Hepatocyte (in vitro differentiated cells): ENCODE measurements around the gene ZKSCAN2. TPM values are rescaled to one million over a fixed set of nuclear protein-coding genes. Genes with fewer than 3 reads are reported as not detected.
A peak's percentile ranks its signal among the peaks of the same experiment; 100 is the strongest.

Experiments
- DNase-seq: peaks from one replicate; pipeline ENCODE4 v3.0.0-alpha.2; 2016; ENCODE audit warnings: low spot score
- H2AFZ ChIP-seq: fragments of 200-600 bp; sonication (generic); 2 replicates; pipeline ENCODE4 v1.6.0; 2016; ENCODE audit warnings: antibody characterized with exemption, mild to moderate bottlenecking
- H3K27ac ChIP-seq: fragments of 200-600 bp; sonication (generic); 2 replicates; pipeline ENCODE4 v1.5.1; 2016; ENCODE audit warnings: mild to moderate bottlenecking
- H3K27me3 ChIP-seq: fragments of 200-600 bp; sonication (generic); 2 replicates; pipeline ENCODE4 v1.6.1; 2016
- H3K36me3 ChIP-seq: fragments of 200-600 bp; sonication (generic); replicated peaks from 2 replicates; pipeline ENCODE4 v1.5.1; 2016; ENCODE audit warnings: low read depth; ENCODE audit not compliant: insufficient read depth
- H3K4me1 ChIP-seq: fragments of 200-600 bp; sonication (generic); 2 replicates; pipeline ENCODE4 v1.5.1; 2016; ENCODE audit warnings: mild to moderate bottlenecking, moderate library complexity; ENCODE audit not compliant: insufficient read depth
- H3K4me2 ChIP-seq: fragments of 200-600 bp; sonication (generic); 2 replicates; pipeline ENCODE4 v1.6.0; 2016
- H3K4me3 ChIP-seq: fragments of 200-600 bp; sonication (generic); 2 replicates; pipeline ENCODE4 v1.5.1; 2016; ENCODE audit warnings: mild to moderate bottlenecking
- H3K79me2 ChIP-seq: fragments of 200-600 bp; sonication (generic); 2 replicates; pipeline ENCODE4 v1.6.0; 2017; ENCODE audit warnings: mild to moderate bottlenecking
- H3K9me2 ChIP-seq: fragments of 200-600 bp; sonication (generic); replicated peaks from 2 replicates; pipeline ENCODE4 v1.6.0; 2017; ENCODE audit warnings: mild to moderate bottlenecking; ENCODE audit not compliant: insufficient read depth
- H3K9me3 ChIP-seq: fragments of 200-600 bp; sonication (generic); 2 replicates; pipeline ENCODE4 v1.5.1; 2016; ENCODE audit warnings: low read depth, mild to moderate bottlenecking
- H4K20me1 ChIP-seq: fragments of 200-600 bp; sonication (generic); 2 replicates; pipeline ENCODE4 v1.6.0; 2016; ENCODE audit warnings: mild to moderate bottlenecking; ENCODE audit not compliant: insufficient read depth, poor library complexity, severe bottlenecking
- EZH2 ChIP-seq: fragments of 200-600 bp; sonication (generic); IDR thresholded peaks from 2 replicates; pipeline ENCODE4 v1.6.1; 2016; ENCODE audit warnings: antibody characterized with exemption, mild to moderate bottlenecking, borderline replicate concordance
- EZH2phosphoT487 ChIP-seq: fragments of 200-600 bp; sonication (generic); IDR thresholded peaks from one replicate; pipeline ENCODE4 v1.6.1; 2018; ENCODE audit warnings: antibody characterized with exemption, mild to moderate bottlenecking, low read depth, moderate library complexity; ENCODE audit not compliant: unreplicated experiment, severe bottlenecking
- WGBS: methylation state at CpG from one replicate; pipeline ENCODE4 v1.1.6; 2016; ENCODE audit warnings: low lambda C conversion rate; ENCODE audit errors: missing lambda C conversion rate; 5-methylcytosine and 5-hydroxymethylcytosine counted together
- polyA plus RNA-seq: library from polyadenylated mRNA; unstranded; fragments of >200 nt; fragmentation: Nextera tagmentation; extraction: Ambion mirVana; gene quantifications from 2 replicates; pipeline ENCODE4 v1.2.1, GENCODE V29; 2016
- total RNA-seq: library from RNA; depleted of rRNA; stranded (reverse); fragments of >200 nt; gene quantifications from 2 replicates; pipeline ENCODE4 v1.2.3, GENCODE V29; 2014
- TF ChIP-seq, protein P1 (sequence below): fragments of 200-600 bp; sonication (generic); IDR thresholded peaks from 2 replicates; pipeline ENCODE4 v1.5.1; 2016; ENCODE audit warnings: antibody characterized with exemption, mild to moderate bottlenecking; ENCODE audit not compliant: poor library complexity

ZKSCAN2 gene
- 7.6 and 8.0 TPM in 2 replicates for total RNA-seq
- polyA plus RNA-seq, result 2.5 and 3.1 TPM in 2 replicates

DNA sequence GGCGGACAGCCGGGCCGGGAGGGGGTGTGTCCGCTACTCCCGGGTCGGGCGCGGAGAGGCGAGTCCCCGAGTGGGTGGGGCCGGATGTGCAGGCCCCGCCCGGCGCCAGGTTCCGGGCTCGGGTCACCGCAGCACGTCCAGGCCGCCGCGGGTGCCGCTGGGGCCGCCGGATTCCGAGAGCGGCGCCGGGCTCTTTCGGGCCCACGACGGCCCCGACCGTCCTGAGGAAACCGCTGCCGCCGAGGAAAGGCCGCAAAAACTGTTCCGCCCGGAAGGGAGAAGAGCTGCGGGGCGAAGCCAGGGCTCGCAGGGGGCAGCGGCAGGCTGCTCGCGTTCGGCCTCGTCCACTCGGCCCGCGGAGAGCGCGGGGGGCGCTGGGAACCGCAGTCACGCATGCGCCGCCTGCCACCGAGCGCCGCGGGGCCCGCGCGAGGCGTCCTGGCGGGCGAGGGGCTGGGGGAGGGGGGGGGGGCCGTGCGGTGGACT lies at the start of gene ZKSCAN2:
ZKSCAN2 (minus strand) TSS at position 376 of the 486 bp plus-strand sequence. CDS start 718 bp downstream, outside the sequence.
- Histone ChIP-seq H3K9me3 (no peaks in the 10 kb centered on the region), H3K9me2 (no peaks in the 10 kb centered on the region), H4K20me1 (peaks cover 34% of the 10 kb centered on the region), H3K4me2 (peak within 1 kb of the TSS; percentile 95), H3K36me3 (no peaks in the 10 kb centered on the region), H2AFZ (peak within 1 kb of the TSS; percentile 93), H3K4me3 (peak within 1 kb of the TSS; percentile 92), H3K4me1 (peaks cover 12% of the 10 kb centered on the region), H3K79me2 (peaks cover 63% of the 10 kb centered on the region), H3K27me3 (no peaks in the 10 kb centered on the region), H3K27ac (peak within 1 kb of the TSS; percentile 100)
- no peak for TF ChIP-seq EZH2phosphoT487
- no peak for TF ChIP-seq EZH2
- TF ChIP-seq, protein P1, sequence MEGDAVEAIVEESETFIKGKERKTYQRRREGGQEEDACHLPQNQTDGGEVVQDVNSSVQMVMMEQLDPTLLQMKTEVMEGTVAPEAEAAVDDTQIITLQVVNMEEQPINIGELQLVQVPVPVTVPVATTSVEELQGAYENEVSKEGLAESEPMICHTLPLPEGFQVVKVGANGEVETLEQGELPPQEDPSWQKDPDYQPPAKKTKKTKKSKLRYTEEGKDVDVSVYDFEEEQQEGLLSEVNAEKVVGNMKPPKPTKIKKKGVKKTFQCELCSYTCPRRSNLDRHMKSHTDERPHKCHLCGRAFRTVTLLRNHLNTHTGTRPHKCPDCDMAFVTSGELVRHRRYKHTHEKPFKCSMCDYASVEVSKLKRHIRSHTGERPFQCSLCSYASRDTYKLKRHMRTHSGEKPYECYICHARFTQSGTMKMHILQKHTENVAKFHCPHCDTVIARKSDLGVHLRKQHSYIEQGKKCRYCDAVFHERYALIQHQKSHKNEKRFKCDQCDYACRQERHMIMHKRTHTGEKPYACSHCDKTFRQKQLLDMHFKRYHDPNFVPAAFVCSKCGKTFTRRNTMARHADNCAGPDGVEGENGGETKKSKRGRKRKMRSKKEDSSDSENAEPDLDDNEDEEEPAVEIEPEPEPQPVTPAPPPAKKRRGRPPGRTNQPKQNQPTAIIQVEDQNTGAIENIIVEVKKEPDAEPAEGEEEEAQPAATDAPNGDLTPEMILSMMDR, result no peak
- DNase-seq, result peak; percentile 97
- under 1% methylated on average over 47 of the region's 69 CpGs for WGBS

DNA sequence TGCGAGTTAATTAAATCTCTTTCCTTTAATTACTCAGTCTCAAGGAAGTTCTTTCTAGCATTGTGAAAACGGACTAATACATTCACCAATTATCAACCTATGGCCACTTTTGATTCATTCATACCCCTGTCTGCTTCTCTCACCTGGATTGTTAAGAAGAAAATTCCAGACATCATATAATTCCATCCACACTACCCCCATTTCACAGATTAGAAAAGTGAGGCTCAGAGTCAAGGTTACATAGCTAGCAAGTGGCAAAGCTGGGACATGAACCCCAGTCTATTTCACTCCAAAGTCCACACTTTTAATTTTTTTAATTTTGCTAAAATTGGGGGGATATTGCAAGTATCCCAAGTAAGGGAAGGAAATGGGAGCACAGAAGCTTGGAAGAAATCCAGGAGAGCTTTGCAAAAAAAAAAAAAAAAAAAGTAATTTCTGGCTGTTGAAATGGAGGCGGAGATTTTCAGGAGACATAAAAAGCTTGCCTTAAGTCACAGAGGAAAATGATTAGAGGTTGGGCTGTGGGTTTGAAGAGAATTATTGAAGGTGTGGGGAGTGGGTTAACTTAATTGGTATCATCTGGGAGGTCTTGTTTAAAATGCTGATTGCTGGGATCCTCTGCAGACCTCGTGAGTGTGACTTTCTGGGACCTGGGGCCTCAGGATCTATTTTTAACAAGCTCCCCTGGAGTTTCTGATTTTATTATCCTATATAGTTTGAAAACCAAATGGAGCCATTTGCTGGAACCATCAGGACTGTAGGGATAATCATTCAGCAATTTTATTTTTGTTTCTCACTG lies 42.3 kb upstream of the ZKSCAN2 start:
- Histone ChIP-seq H3K4me1 (no peaks in the 10 kb centered on the region), H3K9me3 (no peaks in the 10 kb centered on the region), H3K9me2 (no peaks in the 10 kb centered on the region), H3K4me2 (no peak overlapping the region), H3K36me3 (no peaks in the 10 kb centered on the region), H2AFZ (no peak overlapping the region), H3K4me3 (no peak overlapping the region), H3K27ac (no peak overlapping the region), H4K20me1 (no peaks in the 10 kb centered on the region), H3K79me2 (no peaks in the 10 kb centered on the region), H3K27me3 (no peaks in the 10 kb centered on the region)
- DNase-seq, result no peak
- WGBS, result 53% methylated on average over 4 of the region's 4 CpGs
- TF ChIP-seq EZH2phosphoT487 (no peak), EZH2 (no peak)
- TF ChIP-seq, protein P1, result no peak

DNA sequence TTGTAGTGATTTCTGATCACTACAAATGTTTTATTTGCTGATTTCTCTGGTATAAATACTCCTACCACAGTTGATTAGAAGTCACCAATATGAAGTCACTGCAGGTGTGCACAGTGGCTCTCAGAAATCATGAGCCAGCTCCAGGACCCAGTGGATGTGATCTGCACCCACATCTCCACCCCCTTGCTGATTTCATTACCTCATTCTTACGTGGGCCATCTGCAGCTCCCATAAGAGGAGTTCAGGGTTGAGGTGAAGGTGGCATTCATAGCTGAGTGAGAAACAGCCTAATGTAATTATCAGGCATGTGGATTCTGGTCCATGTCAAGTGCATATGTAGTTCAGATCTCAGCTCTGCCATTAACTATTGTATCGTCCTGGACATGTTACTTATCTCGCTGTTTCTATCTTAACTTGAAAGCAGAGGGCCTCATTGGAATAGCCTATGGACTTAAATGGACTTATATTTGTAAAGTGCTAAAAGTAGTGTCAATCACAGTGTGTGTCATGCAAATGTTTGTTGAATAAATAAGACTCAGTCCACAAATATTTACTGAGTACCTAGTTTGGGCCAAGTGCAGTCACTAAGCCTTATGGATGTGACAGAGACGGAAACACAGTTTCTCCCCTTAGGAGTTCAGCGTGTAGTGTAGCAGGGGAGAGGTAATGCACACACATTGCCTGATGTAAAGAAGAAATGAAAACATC lies 40.7 kb upstream of the ZKSCAN2 start:
- Histone ChIP-seq H2AFZ (no peak overlapping the region), H3K9me3 (no peaks in the 10 kb centered on the region), H3K4me2 (no peak overlapping the region), H3K4me3 (no peak overlapping the region), H4K20me1 (no peaks in the 10 kb centered on the region), H3K36me3 (no peaks in the 10 kb centered on the region), H3K4me1 (no peaks in the 10 kb centered on the region), H3K27me3 (no peaks in the 10 kb centered on the region), H3K27ac (no peak overlapping the region), H3K79me2 (no peaks in the 10 kb centered on the region), H3K9me2 (no peaks in the 10 kb centered on the region)
- 54% methylated on average over 5 of the region's 5 CpGs for WGBS
- TF ChIP-seq EZH2 (no peak), EZH2phosphoT487 (no peak)
- TF ChIP-seq, protein P1, result no peak
- DNase-seq, result no peak
